ENCODE measurements around the gene ZMYND8.

- TF ChIP-seq CTCF (conservative IDR thresholded peaks at IDR 0.05) (no peak), ZFX (IDR thresholded peaks at IDR 0.05) (no peak)
These were observed 102.6 kb downstream of the ZMYND8 start for GRCh38 chr20:47253872-47254271.
